ENCODE results near the gene NDUFAF8. TPM values are rescaled to one million over a fixed set of nuclear protein-coding genes. Genes with fewer than 3 reads are reported as not detected.
"Not testable (repeated sequence)": the region's sequence is repeated elsewhere in the genome, so short reads cannot be mapped to it uniquely, and the experiment has no call there.

Gene NDUFAF8
- total RNA-seq, 1 donor from 2014 or later, result 73.6 TPM

DNA sequence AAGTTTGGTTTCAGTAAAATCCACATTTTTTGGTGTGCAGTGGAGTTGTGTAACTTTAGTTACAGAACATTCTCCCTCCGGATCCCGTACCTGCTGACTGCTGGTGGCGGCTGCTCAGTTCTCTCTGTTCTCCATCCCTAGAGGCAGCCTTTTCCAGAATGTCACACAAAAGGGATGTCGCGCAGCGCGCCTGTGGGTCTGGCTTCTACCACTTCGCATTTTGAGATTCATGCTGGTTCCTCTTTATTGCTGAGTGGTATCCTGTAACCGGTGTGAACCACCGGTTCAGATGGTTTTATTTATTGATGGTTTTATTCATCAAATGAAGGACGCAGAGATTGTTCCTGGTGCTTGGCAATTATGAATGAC is 15.4 kb upstream of the NDUFAF8 start:
- H3K27me3 Mint-ChIP-seq, result peaks cover 2% of the 10 kb centered on the region
- peak overlapping the region; percentile 85 for H3K4me3 Mint-ChIP-seq
- H3K4me1 Mint-ChIP-seq, result peaks cover 16% of the 10 kb centered on the region
- intact Hi-C loops (cut with micrococcal nuclease), result loop anchor here (1.0 kb wide), 3 partner anchors 16 to 104 kb away; partner anchors contain the start of genes NDUFAF8, SLC38A10 and TEPSIN
- peak overlapping the region; percentile 92 for H3K27ac Mint-ChIP-seq
- no peak for DNase-seq
- no peaks in the 10 kb centered on the region for H3K9me3 Mint-ChIP-seq
- peaks cover 6% of the 10 kb centered on the region for H3K36me3 Mint-ChIP-seq (ENCODE audit: low read depth)

DNA sequence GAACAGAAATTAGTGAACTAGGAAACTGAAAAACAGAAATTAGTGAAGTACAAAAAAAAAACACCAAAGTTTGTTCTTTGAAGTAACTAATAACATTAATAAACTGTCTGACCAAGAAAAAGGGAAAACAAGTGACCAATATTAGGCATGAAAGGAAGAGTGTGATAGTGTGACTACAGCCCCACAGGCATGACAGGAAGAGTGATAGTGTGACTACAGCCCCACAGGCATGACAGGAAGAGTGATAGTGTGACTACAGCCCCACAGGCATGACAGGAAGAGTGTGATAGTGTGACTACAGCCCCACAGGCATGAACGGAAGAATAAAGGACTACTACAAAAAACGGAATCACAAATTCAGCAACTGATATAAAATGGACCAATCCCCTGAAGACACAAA is 11.5 kb upstream of the NDUFAF8 start:
- H3K27me3 Mint-ChIP-seq; DNase-seq; H3K4me3 Mint-ChIP-seq; intact Hi-C loops (cut with micrococcal nuclease); H3K27ac Mint-ChIP-seq; H3K9me3 Mint-ChIP-seq: not testable (repeated sequence)
- Mint-ChIP-seq H3K36me3 (ENCODE audit: low read depth) (peaks cover 18% of the 10 kb centered on the region), H3K4me1 (peaks cover 11% of the 10 kb centered on the region)

DNA sequence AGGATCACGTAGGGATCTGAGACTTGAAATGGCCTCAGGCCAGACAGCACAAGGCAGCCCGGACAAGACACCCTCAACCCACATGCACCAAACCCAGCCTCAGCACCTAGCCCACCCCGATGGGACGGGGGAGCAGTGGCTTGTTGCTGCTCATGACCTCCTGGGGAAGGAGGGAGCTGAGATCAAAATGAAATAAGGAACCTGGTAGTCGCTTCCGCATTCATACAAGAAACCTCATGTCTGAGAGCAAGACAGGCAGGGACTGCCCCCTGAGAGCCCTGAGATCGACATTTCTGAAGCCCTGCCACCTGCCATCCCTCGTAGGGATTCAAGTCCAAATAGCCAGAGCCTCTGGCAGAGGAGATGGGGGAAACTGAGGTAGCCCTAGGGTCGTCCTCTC is 10.7 kb upstream of the NDUFAF8 start:
- H3K27ac Mint-ChIP-seq, result no peak overlapping the region
- peaks cover 2% of the 10 kb centered on the region for H3K27me3 Mint-ChIP-seq
- peaks cover 18% of the 10 kb centered on the region for H3K36me3 Mint-ChIP-seq (ENCODE audit: low read depth)
- peaks cover 10% of the 10 kb centered on the region for H3K4me1 Mint-ChIP-seq
- intact Hi-C loops (cut with micrococcal nuclease), result no loop called here
- DNase-seq, result no peak
- H3K9me3 Mint-ChIP-seq, result no peaks in the 10 kb centered on the region
- no peak overlapping the region for H3K4me3 Mint-ChIP-seq

DNA sequence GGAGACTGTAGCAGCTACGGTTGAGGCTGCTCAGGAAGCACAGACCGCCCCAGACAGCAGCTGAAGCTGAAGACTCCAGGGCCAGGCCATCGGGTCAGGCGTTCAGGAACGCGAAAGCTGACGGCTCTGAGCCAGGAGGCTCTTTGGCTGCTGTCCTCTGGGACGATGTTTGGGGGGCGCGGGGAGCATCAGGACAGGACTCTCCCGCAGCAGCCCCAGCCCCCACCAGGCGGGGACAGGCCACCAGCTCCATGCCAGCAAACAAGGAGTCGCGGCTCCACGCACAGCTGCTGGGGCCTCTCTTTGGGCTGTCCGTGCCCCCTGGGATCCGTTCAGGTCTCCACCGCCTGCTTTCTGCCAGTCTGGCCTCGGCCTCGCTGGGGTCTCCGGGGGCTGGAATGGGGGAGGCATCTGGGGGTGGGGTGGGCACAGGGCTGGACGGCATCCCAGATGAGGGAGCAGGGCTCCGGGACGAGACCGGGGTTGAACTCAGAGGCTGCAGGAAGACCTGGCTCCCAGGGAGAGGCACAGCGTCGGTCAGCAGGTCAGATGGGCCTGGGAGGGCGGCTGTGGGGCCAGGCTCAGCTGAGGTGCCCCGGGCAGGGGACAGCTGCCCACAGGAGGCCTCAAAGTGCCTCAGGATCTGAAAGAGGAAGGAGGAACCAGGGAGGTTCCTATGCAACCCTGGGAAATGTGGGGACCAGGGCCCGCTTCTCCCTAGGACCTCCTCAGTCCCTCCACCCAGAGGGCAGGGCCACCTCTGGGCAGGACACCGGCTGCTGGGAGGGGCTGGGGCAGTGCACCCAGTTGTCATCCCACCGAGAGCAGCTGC is 10.1 kb upstream of the NDUFAF8 start:
- Mint-ChIP-seq H3K36me3 (ENCODE audit: low read depth) (peaks cover 18% of the 10 kb centered on the region), H3K27me3 (no peaks in the 10 kb centered on the region), H3K4me1 (peaks cover 5% of the 10 kb centered on the region), H3K27ac (no peak overlapping the region), H3K9me3 (no peaks in the 10 kb centered on the region), H3K4me3 (no peak overlapping the region)
- no peak for DNase-seq
- intact Hi-C loops (cut with micrococcal nuclease), result no loop called here

DNA sequence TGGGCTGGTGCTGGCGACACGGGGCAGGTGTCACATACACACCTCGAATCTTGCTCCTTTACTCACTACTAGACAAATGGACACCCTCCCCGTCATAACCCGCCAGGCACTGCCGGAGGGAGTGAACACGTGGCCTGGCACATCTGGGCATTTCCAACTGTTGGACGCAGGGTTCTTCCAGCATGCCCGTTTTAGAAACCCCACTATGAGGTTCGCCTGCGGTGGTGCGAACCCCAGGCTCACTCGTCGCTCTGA is 9.5 kb upstream of the NDUFAF8 start:
- H3K27ac Mint-ChIP-seq, result no peak overlapping the region
- H3K9me3 Mint-ChIP-seq, result no peaks in the 10 kb centered on the region
- no peak for DNase-seq
- peaks cover 5% of the 10 kb centered on the region for H3K4me1 Mint-ChIP-seq
- no peaks in the 10 kb centered on the region for H3K27me3 Mint-ChIP-seq
- H3K36me3 Mint-ChIP-seq (ENCODE audit: low read depth), result peaks cover 18% of the 10 kb centered on the region
- H3K4me3 Mint-ChIP-seq, result no peak overlapping the region
- intact Hi-C loops (cut with micrococcal nuclease), result no loop called here

GRCh38 chr17:81230043-81230820 is 8.9 kb upstream of the NDUFAF8 start:
- Mint-ChIP-seq H3K36me3 (ENCODE audit: low read depth) (peaks cover 22% of the 10 kb centered on the region), H3K27ac (no peak overlapping the region), H3K9me3 (no peaks in the 10 kb centered on the region)

GRCh38 chr17:81231121-81231645 is 7.9 kb upstream of the NDUFAF8 start:
- H3K4me1 Mint-ChIP-seq, result peaks cover 7% of the 10 kb centered on the region
- intact Hi-C loops (cut with micrococcal nuclease), result no loop called here
- no peak for DNase-seq

More at GRCh38 chr17:81230043-81230820, 8.9 kb upstream of the NDUFAF8 start:
- Mint-ChIP-seq H3K27me3 (no peaks in the 10 kb centered on the region), H3K4me1 (peaks cover 7% of the 10 kb centered on the region), H3K4me3 (no peak overlapping the region)
- intact Hi-C loops (cut with micrococcal nuclease), result no loop called here
- no peak for DNase-seq

GRCh38 chr17:81231766-81232581 is 7.1 kb upstream of the NDUFAF8 start:
- DNase-seq, result no peak
- Mint-ChIP-seq H3K27me3 (no peaks in the 10 kb centered on the region), H3K4me3 (no peak overlapping the region), H3K27ac (no peak overlapping the region), H3K9me3 (no peaks in the 10 kb centered on the region), H3K36me3 (ENCODE audit: low read depth) (peaks cover 22% of the 10 kb centered on the region), H3K4me1 (peaks cover 7% of the 10 kb centered on the region)
- intact Hi-C loops (cut with micrococcal nuclease), result no loop called here

More at GRCh38 chr17:81231121-81231645, 7.9 kb upstream of the NDUFAF8 start:
- Mint-ChIP-seq H3K4me3 (no peak overlapping the region), H3K27me3 (no peaks in the 10 kb centered on the region), H3K27ac (no peak overlapping the region), H3K9me3 (no peaks in the 10 kb centered on the region), H3K36me3 (ENCODE audit: low read depth) (peaks cover 24% of the 10 kb centered on the region)

DNA sequence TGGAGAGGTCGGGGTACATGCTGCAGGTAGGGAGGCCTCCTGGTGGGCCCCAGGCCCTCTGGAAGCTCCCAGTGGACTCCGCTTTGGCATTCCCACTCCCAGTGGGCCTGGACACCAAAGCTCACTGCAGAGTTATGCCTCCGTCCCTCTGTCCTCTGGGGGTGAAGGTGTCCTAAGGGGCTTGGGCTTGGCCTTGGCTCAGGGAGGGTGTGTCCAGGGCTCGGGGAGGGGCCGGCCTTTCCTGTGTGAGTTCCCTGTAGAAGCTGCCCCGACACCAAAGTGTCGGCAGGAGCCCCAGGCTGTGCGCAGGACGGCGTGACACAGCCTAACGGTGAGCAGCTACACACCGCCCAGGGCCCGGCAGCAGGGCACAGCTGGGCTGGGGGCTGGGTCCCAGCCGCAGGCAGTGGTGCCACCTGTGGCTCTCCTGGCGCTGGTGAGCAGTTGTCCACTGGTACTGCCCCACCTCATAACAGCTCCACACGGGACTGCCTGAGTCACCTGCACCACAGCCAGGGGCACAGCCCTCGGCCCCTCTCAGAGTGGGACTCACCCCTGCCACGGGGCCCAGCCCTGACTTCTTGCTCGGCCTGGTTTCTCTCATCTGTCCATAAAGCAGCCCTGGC is 6.4 kb upstream of the NDUFAF8 start:
- Mint-ChIP-seq H3K4me3 (no peak overlapping the region), H3K4me1 (peaks cover 11% of the 10 kb centered on the region), H3K9me3 (no peaks in the 10 kb centered on the region), H3K27ac (no peak overlapping the region), H3K27me3 (no peaks in the 10 kb centered on the region), H3K36me3 (ENCODE audit: low read depth) (peaks cover 19% of the 10 kb centered on the region)
- intact Hi-C loops (cut with micrococcal nuclease), result no loop called here
- no peak for DNase-seq

- Mint-ChIP-seq H3K4me3 (no peak overlapping the region), H3K27ac (no peak overlapping the region), H3K27me3 (no peaks in the 10 kb centered on the region), H3K36me3 (ENCODE audit: low read depth) (peaks cover 18% of the 10 kb centered on the region), H3K4me1 (peaks cover 12% of the 10 kb centered on the region), H3K9me3 (no peaks in the 10 kb centered on the region)
- intact Hi-C loops (cut with micrococcal nuclease), result no loop called here
- no peak for DNase-seq
Observed at GRCh38 chr17:81233316-81233715, 5.8 kb upstream of the NDUFAF8 start.

DNA sequence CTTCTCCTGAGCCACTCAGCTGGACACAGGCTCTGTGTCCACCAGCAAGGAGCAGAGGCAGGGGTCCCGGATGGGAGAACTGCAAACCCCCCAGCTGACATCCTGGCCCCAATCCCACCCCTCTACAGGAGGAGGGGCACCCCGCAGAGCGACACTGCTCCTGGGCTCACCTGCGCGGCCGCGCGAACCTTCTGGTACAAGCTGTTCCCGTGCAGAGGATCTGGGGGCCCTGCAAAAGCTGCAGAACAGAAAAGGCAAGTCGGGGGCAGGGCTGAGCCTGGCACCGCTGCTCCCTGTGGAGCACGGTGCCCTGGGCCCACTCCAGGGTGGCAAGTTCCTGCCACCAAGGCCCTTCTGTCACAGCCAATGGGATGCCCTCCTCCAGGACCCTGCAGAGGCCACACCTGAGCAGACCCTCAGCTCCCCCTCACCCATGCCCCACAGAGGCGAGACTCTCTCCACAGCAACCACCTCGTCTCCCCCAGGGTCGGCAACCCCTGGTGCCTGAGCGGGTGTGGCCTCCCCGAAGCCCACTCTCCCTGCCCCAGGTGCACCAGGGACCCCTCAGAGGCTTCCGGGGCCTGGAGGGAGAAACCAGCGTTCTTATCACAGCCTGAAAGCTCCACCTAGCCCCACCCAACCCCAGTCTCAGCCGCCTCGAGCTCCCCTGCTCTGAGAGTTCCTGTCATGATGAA is 5.2 kb upstream of the NDUFAF8 start:
- DNase-seq, result no peak
- intact Hi-C loops (cut with micrococcal nuclease), result no loop called here
- no peaks in the 10 kb centered on the region for H3K9me3 Mint-ChIP-seq
- peaks cover 12% of the 10 kb centered on the region for H3K4me1 Mint-ChIP-seq
- peaks cover 18% of the 10 kb centered on the region for H3K36me3 Mint-ChIP-seq (ENCODE audit: low read depth)
- H3K27me3 Mint-ChIP-seq, result no peaks in the 10 kb centered on the region
- no peak overlapping the region for H3K4me3 Mint-ChIP-seq
- no peak overlapping the region for H3K27ac Mint-ChIP-seq

DNA sequence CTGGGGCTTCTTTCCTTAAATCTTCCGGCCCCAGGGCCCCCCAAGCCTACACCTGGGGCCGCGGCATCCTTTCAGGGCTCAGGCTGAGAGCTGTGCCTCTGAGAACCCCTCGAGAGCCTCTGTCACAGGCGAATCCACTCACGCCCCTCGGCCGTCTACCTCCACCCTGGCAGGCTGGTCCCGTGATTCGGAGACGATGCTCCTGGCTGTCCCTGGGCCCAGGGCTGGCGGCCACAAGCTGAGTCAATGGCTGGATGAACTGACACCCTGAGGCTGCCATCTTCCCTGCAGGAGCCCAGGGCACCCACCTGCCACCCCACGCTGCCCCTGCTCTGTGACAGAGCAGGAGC is 4.6 kb upstream of the NDUFAF8 start:
- Mint-ChIP-seq H3K27ac (no peak overlapping the region), H3K4me3 (no peak overlapping the region), H3K4me1 (peaks cover 12% of the 10 kb centered on the region), H3K9me3 (no peaks in the 10 kb centered on the region), H3K36me3 (ENCODE audit: low read depth) (peaks cover 18% of the 10 kb centered on the region), H3K27me3 (no peaks in the 10 kb centered on the region)
- intact Hi-C loops (cut with micrococcal nuclease), result no loop called here
- no peak for DNase-seq
